Mesendoderm (in vitro differentiated cells): ENCODE measurements around the gene NOP53.
A peak's percentile ranks its signal among the peaks of the same experiment; 100 is the strongest.
"Not testable (repeated sequence)": the region's sequence is repeated elsewhere in the genome, so short reads cannot be mapped to it uniquely, and the experiment has no call there.

Source experiments
- DNase-seq: peaks from one replicate; pipeline ENCODE4 v3.0.0; 2013
- H2AK5ac ChIP-seq: 2 replicates; pipeline ENCODE4 v1.6.1; 2013; ENCODE audit warnings: low read length, inconsistent platforms
- H2BK120ac ChIP-seq: 2 replicates; pipeline ENCODE4 v1.6.1; 2013; ENCODE audit warnings: low read depth, mild to moderate bottlenecking, low read length, moderate library complexity, mixed read lengths
- H2BK15ac ChIP-seq: replicated peaks from 2 replicates; pipeline ENCODE4 v1.6.1; 2013; ENCODE audit warnings: low read depth, mild to moderate bottlenecking, moderate library complexity
- H2BK5ac ChIP-seq: 2 replicates; pipeline ENCODE4 v1.6.1; 2013; ENCODE audit warnings: low read length, inconsistent platforms
- H3K18ac ChIP-seq: 2 replicates; pipeline ENCODE4 v1.6.1; 2013; ENCODE audit warnings: mild to moderate bottlenecking, low read length, mixed read lengths
- H3K23ac ChIP-seq: one replicate; pipeline ENCODE4 v1.6.1; 2013; ENCODE audit warnings: low read length
- H3K27ac ChIP-seq: 2 replicates; pipeline ENCODE4 v1.5.1; 2013; ENCODE audit warnings: low read depth, mild to moderate bottlenecking, inconsistent platforms, low read length, moderate library complexity
- H3K27me3 ChIP-seq: 2 replicates; pipeline ENCODE4 v1.6.1; 2013; ENCODE audit warnings: low read length, control low read depth, mild to moderate bottlenecking, inconsistent platforms; ENCODE audit not compliant: insufficient read depth, poor library complexity
- H3K36me3 ChIP-seq: 2 replicates; pipeline ENCODE4 v1.6.1; 2013; ENCODE audit warnings: low read length, inconsistent platforms; ENCODE audit not compliant: control insufficient read depth, insufficient read depth
- H3K4ac ChIP-seq: one replicate; pipeline ENCODE4 v1.6.1; 2013; ENCODE audit warnings: low read depth, mild to moderate bottlenecking, low read length, moderate library complexity
- H3K4me1 ChIP-seq: 2 replicates; pipeline ENCODE4 v1.6.1; 2013; ENCODE audit warnings: low read depth, low read length, inconsistent platforms; ENCODE audit not compliant: control insufficient read depth
- H3K4me2 ChIP-seq: 2 replicates; pipeline ENCODE4 v1.6.1; 2013; ENCODE audit warnings: low read length
- H3K4me3 ChIP-seq: 2 replicates; pipeline ENCODE4 v1.5.1; 2013; ENCODE audit warnings: mild to moderate bottlenecking, low read length
- H3K56ac ChIP-seq: one replicate; pipeline ENCODE4 v1.6.1; 2013; ENCODE audit warnings: low read length
- H3K79me1 ChIP-seq: 2 replicates; pipeline ENCODE4 v1.6.1; 2013; ENCODE audit warnings: low read length, inconsistent platforms
- H3K79me2 ChIP-seq: 2 replicates; pipeline ENCODE4 v1.6.1; 2013; ENCODE audit warnings: mild to moderate bottlenecking, low read length; ENCODE audit not compliant: control insufficient read depth, insufficient read depth
- H3K9ac ChIP-seq: 2 replicates; pipeline ENCODE4 v1.6.1; 2013; ENCODE audit warnings: low read length, inconsistent platforms
- H4K5ac ChIP-seq: one replicate; pipeline ENCODE4 v1.6.1; 2013; ENCODE audit warnings: low read length
- H4K8ac ChIP-seq: one replicate; pipeline ENCODE4 v1.6.1; 2013; ENCODE audit warnings: low read depth, mild to moderate bottlenecking, control low read depth, low read length, moderate library complexity
- WGBS: extraction: QIAGEN DNeasy Blood & Tissue Kit; methylation state at CpG from one replicate; pipeline ENCODE4 v1.1.7; 2013; ENCODE audit warnings: low lambda C conversion rate, missing lambda C conversion rate; ENCODE audit not compliant: insufficient coverage; ENCODE audit errors: extremely low coverage; 5-methylcytosine and 5-hydroxymethylcytosine counted together

NOP53 gene

GRCh38 chr19:47777245-47778048, 32.1 kb downstream of the NOP53 start:
- not testable (repeated sequence) for H2BK15ac ChIP-seq, H2BK5ac ChIP-seq, H3K4me3 ChIP-seq, H3K27ac ChIP-seq, H3K4me2 ChIP-seq, DNase-seq, H3K4me1 ChIP-seq, H3K27me3 ChIP-seq, H3K23ac ChIP-seq, H2BK120ac ChIP-seq, H4K8ac ChIP-seq, H4K5ac ChIP-seq, H2AK5ac ChIP-seq
- Histone ChIP-seq H3K79me1 (peaks cover 17% of the 10 kb centered on the region), H3K36me3 (peaks cover 11% of the 10 kb centered on the region), H3K56ac (peak overlapping the region; percentile 100), H3K4ac (peak overlapping the region; percentile 49), H3K79me2 (peaks cover 32% of the 10 kb centered on the region), H3K9ac (peak overlapping the region; percentile 99), H3K18ac (peak overlapping the region; percentile 2)
- no CpG with 5 or more reads among the region's 23 CpGs for WGBS

GRCh38 chr19:47778049-47778953, 33.0 kb downstream of the NOP53 start, which contains the start of gene SELENOW:
Gene SELENOW, plus strand, starts transcription at chr19:47778703. Its CDS starts 83 bp downstream, at chr19:47778786.
- WGBS = no CpG with 5 or more reads among the region's 65 CpGs
- peak within 1 kb of the TSS; percentile 86 for H3K18ac ChIP-seq

GRCh38 chr19:47778954-47779351, 33.6 kb downstream of the NOP53 start:
- H4K5ac ChIP-seq = no peak overlapping the region
- H3K9ac ChIP-seq = peak overlapping the region; percentile 99
- H3K79me2 ChIP-seq = peaks cover 32% of the 10 kb centered on the region
- H4K8ac ChIP-seq = no peak overlapping the region
- peak overlapping the region; percentile 57 for H3K27ac ChIP-seq
- peak overlapping the region; percentile 90 for H3K4ac ChIP-seq
- no peak overlapping the region for H2BK15ac ChIP-seq
- no CpG with 5 or more reads among the region's 20 CpGs for WGBS
- peak overlapping the region; percentile 41 for H2BK5ac ChIP-seq
- no peak overlapping the region for H3K23ac ChIP-seq
- H3K79me1 ChIP-seq = peaks cover 19% of the 10 kb centered on the region
- peak overlapping the region; percentile 86 for H3K18ac ChIP-seq
- H3K36me3 ChIP-seq = peaks cover 14% of the 10 kb centered on the region
- H3K27me3 ChIP-seq = no peaks in the 10 kb centered on the region
- H3K4me3 ChIP-seq = peak overlapping the region; percentile 96
- H3K56ac ChIP-seq = peak overlapping the region; percentile 100
- peak overlapping the region; percentile 14 for H2BK120ac ChIP-seq
- DNase-seq = no peak
- peak overlapping the region; percentile 95 for H3K4me2 ChIP-seq
- H3K4me1 ChIP-seq = no peaks in the 10 kb centered on the region
- H2AK5ac ChIP-seq = peak overlapping the region; percentile 32

More at GRCh38 chr19:47778049-47778953, 33.0 kb downstream of the NOP53 start, which contains the start of gene SELENOW:
- Histone ChIP-seq H4K5ac (no peak within 1 kb of the TSS), H3K4me1 (no peaks in the 10 kb centered on the region), H3K4me2 (peak within 1 kb of the TSS; percentile 95), H3K79me1 (peaks cover 17% of the 10 kb centered on the region), H2AK5ac (peak within 1 kb of the TSS; percentile 32), H2BK15ac (no peak within 1 kb of the TSS), H3K4me3 (peak within 1 kb of the TSS; percentile 96), H2BK5ac (peak within 1 kb of the TSS; percentile 96), H3K23ac (no peak within 1 kb of the TSS), H3K4ac (peak within 1 kb of the TSS; percentile 90), H4K8ac (no peak within 1 kb of the TSS), H3K79me2 (peaks cover 32% of the 10 kb centered on the region), H3K27ac (peak within 1 kb of the TSS; percentile 73), H2BK120ac (peak within 1 kb of the TSS; percentile 14), H3K36me3 (peaks cover 11% of the 10 kb centered on the region), H3K9ac (peak within 1 kb of the TSS; percentile 99), H3K56ac (peak within 1 kb of the TSS; percentile 100), H3K27me3 (no peaks in the 10 kb centered on the region)
- DNase-seq = peak; percentile 92

GRCh38 chr19:47779524-47780214, 34.3 kb downstream of the NOP53 start:
- Histone ChIP-seq H3K9ac (peak overlapping the region; percentile 99), H3K27me3 (no peaks in the 10 kb centered on the region), H3K18ac (no peak overlapping the region), H3K4ac (no peak overlapping the region), H3K56ac (peak overlapping the region; percentile 100), H3K4me2 (peak overlapping the region; percentile 95), H3K79me2 (peaks cover 32% of the 10 kb centered on the region), H2BK5ac (no peak overlapping the region), H2BK120ac (no peak overlapping the region), H4K8ac (no peak overlapping the region), H3K4me1 (no peaks in the 10 kb centered on the region), H4K5ac (no peak overlapping the region), H2AK5ac (no peak overlapping the region), H3K79me1 (peaks cover 19% of the 10 kb centered on the region), H3K23ac (no peak overlapping the region), H2BK15ac (no peak overlapping the region), H3K27ac (no peak overlapping the region), H3K4me3 (peak overlapping the region; percentile 96), H3K36me3 (peaks cover 18% of the 10 kb centered on the region)
- no CpG with 5 or more reads among the region's 24 CpGs for WGBS
- DNase-seq = no peak

- Histone ChIP-seq H2AK5ac (no peak overlapping the region), H3K36me3 (peaks cover 19% of the 10 kb centered on the region), H2BK5ac (no peak overlapping the region), H3K9ac (peak overlapping the region; percentile 99), H3K4me3 (no peak overlapping the region), H3K23ac (no peak overlapping the region), H2BK120ac (no peak overlapping the region), H3K27ac (no peak overlapping the region), H3K56ac (peak overlapping the region; percentile 71), H3K18ac (no peak overlapping the region), H4K5ac (no peak overlapping the region), H3K4me1 (no peaks in the 10 kb centered on the region), H3K4ac (no peak overlapping the region), H3K27me3 (no peaks in the 10 kb centered on the region), H3K4me2 (peak overlapping the region; percentile 95), H3K79me1 (peaks cover 19% of the 10 kb centered on the region), H3K79me2 (peaks cover 32% of the 10 kb centered on the region), H2BK15ac (no peak overlapping the region), H4K8ac (no peak overlapping the region)
- DNase-seq = no peak
- WGBS = no CpG with 5 or more reads among the region's 9 CpGs
Measured at GRCh38 chr19:47780215-47780551, 34.8 kb downstream of the NOP53 start.
